GM12873 (cell line): ENCODE measurements around the gene PSMF1.

Experiments used
- CTCF ChIP-seq: IDR thresholded peaks from 2 replicates; pipeline ENCODE4 v1.5.1; 2012; ENCODE audit warnings: low read depth, mild to moderate bottlenecking, moderate library complexity, low read length, control low read depth; ENCODE audit not compliant: insufficient read depth; ENCODE audit errors: missing control alignments

The PSMF1 gene

GRCh38 chr20:1190847-1191246 is 72.4 kb downstream of the PSMF1 start:
- TF ChIP-seq CTCF, result no peak

GRCh38 chr20:1191299-1191698 is 72.9 kb downstream of the PSMF1 start:
- no peak for TF ChIP-seq CTCF

- TF ChIP-seq CTCF, result no peak
Observed at GRCh38 chr20:1195226-1195625, 76.8 kb downstream of the PSMF1 start.

GRCh38 chr20:1196634-1197033 is 78.2 kb downstream of the PSMF1 start:
- no peak for TF ChIP-seq CTCF

- no peak for TF ChIP-seq CTCF
Observed at GRCh38 chr20:1197801-1198200, 79.4 kb downstream of the PSMF1 start.

GRCh38 chr20:1198751-1199150 is 80.3 kb downstream of the PSMF1 start:
- no peak for TF ChIP-seq CTCF

GRCh38 chr20:1199212-1199873 is 80.9 kb downstream of the PSMF1 start:
- no peak for TF ChIP-seq CTCF
